SHP77 treated with DMSO at 0.1 percent for 48 hours (cell line): ENCODE results near the gene KCNJ4.

ENCODE experiments used
- DNase-seq: peaks from one replicate; lab custom pipeline; 2025; lab: John Stamatoyannopoulos, UW

KCNJ4 gene

GRCh38 chr22:38455076-38455529 is at the start of gene KCNJ4:
TSS of gene KCNJ4 (minus strand) at chr22:38455199. CDS start at chr22:38428132, 27,067 bp downstream.
- no peak for DNase-seq

GRCh38 chr22:38503021-38503420 is 48.0 kb upstream of the KCNJ4 start:
- no peak for DNase-seq

GRCh38 chr22:38501797-38502672 is 47.0 kb upstream of the KCNJ4 start:
- no peak for DNase-seq

- no peak for DNase-seq
Measured at GRCh38 chr22:38497869-38498268, 42.9 kb upstream of the KCNJ4 start.

GRCh38 chr22:38494939-38495338 is 39.9 kb upstream of the KCNJ4 start:
- no peak for DNase-seq

GRCh38 chr22:38494498-38494897 is 39.5 kb upstream of the KCNJ4 start:
- no peak for DNase-seq

GRCh38 chr22:38491707-38492348 is 36.8 kb upstream of the KCNJ4 start:
- no peak for DNase-seq

GRCh38 chr22:38490915-38491314 is 35.9 kb upstream of the KCNJ4 start:
- no peak for DNase-seq

- DNase-seq, result no peak
Measured at GRCh38 chr22:38490475-38490874, 35.5 kb upstream of the KCNJ4 start.

GRCh38 chr22:38489561-38490145 is 34.7 kb upstream of the KCNJ4 start:
- DNase-seq, result no peak

- DNase-seq, result no peak
Measured at GRCh38 chr22:38489142-38489541, 34.1 kb upstream of the KCNJ4 start.

GRCh38 chr22:38487946-38488345 is 32.9 kb upstream of the KCNJ4 start:
- no peak for DNase-seq

- no peak for DNase-seq
Measured at GRCh38 chr22:38485783-38486182, 30.8 kb upstream of the KCNJ4 start.

- DNase-seq, result no peak
Measured at GRCh38 chr22:38484244-38484643, 29.2 kb upstream of the KCNJ4 start.

- no peak for DNase-seq
Measured at GRCh38 chr22:38482662-38483308, 27.8 kb upstream of the KCNJ4 start.

GRCh38 chr22:38481871-38482332 is 26.9 kb upstream of the KCNJ4 start:
- DNase-seq, result no peak

GRCh38 chr22:38481162-38481870 is 26.3 kb upstream of the KCNJ4 start:
- no peak for DNase-seq

GRCh38 chr22:38479096-38479837 is 24.3 kb upstream of the KCNJ4 start:
- no peak for DNase-seq

GRCh38 chr22:38477585-38477984 is 22.6 kb upstream of the KCNJ4 start:
- DNase-seq, result no peak

- no peak for DNase-seq
Measured at GRCh38 chr22:38474003-38474607, 19.1 kb upstream of the KCNJ4 start.
